GM19239 (cell line): ENCODE results near the gene MIEF1.

Source experiments
- DNase-seq: peaks from one replicate; pipeline ENCODE4 v3.0.0; 2011; ENCODE audit warnings: low spot score; ENCODE audit not compliant: insufficient read length
- FAIRE-seq: peaks from 2 replicates; lab custom pipeline; 2011; peaks lifted over from hg19 to GRCh38; lab: Jason Lieb, UNC

Gene MIEF1

DNA sequence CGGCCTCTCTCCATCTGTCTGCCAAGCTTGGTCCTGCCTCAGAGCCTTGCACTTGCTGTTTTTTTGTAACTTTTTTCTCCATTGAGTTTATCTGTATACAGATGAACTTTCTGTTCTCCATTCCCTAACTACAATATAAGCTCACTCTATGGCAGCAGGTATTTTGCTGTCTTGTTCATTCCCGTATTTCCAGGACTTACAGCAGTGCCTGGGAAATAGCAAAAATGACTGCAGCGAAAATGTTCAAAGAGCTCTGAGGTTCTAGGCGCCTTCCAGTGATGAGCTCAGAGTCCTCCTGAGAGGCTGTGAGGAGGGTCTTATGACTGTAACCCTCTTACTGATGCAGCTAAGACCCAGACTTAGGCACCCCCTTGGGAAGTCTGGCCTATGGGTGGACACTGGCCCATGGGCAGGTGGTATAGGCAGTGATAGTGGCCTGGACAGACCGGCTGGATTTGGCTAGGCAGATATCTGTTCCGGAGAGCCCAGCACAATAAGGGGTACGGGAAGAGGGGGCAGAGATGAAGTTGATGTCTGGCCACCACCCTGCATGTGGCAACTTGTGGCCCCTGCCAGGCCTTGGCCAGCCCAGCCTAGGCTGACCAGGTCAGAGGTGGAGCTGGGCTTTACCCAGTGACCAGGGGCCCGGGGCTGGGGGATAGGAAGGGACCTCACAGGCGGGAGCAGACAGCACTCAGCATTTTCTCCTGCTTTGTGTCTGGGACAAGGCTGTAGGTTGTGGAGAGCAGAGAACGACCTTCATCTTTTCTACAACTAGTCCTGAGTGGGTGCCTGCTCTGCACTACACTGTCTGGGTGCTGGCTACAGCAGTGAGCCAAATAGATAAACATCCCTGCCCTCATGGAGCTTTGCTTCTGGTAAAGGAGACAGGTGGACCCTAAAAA, 22.9 kb downstream of the MIEF1 start:
- no peak for FAIRE-seq

DNA sequence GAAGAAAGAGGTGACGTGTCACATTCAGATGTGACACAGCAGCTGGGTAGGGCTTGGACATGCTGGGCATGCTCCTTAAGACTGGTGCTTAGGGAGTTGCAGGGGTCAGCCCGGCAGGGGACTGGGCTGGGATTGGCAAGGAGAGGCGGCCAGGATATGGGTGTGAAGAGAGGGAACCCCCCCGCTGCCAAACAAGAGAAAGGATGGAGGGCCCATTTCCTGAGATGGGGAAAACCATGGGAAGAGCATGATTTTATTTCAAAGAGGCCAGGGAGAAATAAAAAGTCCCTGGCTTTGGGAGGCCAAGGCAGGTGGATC, 23.5 kb downstream of the MIEF1 start:
- DNase-seq = no peak
- FAIRE-seq = no peak

More for the DNA sequence above, 22.9 kb downstream of the MIEF1 start:
- no peak for DNase-seq

DNA sequence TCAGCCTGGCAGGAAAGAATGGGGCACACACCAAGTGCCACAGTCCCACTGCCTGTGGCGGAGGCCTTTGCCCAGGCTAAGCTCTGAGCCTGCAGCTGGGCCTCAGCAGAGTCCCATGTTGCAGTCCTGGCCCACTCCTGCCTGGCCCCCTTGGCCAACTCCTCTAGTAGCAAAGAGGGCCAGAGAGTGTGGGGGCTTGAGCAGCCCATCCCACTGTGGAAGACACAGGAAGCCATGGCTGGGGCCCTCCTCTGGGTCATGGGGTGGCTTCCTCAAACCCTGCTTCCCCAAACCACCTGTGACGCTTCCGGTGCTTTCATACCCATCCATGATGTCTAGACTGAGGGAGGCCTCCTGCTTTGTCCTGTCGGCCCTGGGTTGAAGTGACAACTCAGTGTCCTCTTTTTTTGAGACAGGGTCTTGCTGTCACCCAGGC, 24.7 kb downstream of the MIEF1 start:
- FAIRE-seq = no peak
- no peak for DNase-seq

DNA sequence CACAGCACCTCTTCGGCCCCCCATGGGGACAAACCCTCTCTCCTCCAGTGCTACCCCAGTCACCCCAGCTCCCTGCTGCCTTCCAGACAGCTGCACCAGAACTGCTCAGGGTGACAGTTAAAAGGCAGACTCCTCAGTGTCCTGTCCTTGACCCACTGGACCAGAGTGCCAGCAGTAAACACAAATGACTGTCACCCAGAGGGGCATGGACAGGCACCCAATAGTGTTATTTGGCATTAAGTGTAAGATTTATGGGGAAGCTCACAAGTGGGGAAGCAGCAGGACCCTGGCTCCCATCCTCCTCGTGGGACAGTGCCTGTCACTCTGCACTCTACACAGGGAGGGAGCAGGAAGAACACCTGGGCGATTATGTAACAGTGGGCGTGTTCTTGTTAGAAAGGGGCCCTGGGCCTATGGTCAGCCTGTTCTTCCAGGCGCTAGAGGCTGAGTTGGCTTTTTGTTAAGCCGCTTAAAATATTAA, 25.4 kb downstream of the MIEF1 start:
- DNase-seq = no peak
- peak; percentile 37 for FAIRE-seq

DNA sequence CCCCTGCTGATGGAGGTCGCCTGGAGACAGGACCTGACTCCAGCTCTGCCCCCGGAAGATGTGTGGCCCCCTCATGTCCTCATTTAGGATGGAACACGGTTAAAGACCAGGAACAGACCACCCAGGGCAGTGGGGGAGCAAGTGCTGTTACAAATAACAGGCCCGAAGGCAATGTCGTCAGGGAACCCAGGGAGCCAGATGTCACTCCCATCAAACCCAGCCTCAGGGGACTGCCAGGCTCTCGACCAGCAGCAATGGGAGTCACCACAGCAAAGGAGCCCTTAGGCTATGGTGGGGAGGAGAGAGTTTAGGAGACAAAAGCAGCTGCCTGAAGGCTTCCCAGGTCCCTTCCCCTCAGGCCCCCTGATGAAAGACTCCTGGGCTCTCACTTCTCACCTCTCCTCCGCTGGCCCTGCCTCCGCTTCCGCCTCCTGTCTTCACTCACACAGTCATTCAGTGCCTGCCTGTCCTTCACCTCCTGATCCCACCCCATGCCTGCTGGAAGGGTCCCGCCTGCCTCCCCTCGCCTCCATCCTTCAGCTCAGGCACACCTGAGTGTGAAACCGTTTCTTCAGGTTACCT, 26.1 kb downstream of the MIEF1 start:
- no peak for FAIRE-seq
- no peak for DNase-seq

DNA sequence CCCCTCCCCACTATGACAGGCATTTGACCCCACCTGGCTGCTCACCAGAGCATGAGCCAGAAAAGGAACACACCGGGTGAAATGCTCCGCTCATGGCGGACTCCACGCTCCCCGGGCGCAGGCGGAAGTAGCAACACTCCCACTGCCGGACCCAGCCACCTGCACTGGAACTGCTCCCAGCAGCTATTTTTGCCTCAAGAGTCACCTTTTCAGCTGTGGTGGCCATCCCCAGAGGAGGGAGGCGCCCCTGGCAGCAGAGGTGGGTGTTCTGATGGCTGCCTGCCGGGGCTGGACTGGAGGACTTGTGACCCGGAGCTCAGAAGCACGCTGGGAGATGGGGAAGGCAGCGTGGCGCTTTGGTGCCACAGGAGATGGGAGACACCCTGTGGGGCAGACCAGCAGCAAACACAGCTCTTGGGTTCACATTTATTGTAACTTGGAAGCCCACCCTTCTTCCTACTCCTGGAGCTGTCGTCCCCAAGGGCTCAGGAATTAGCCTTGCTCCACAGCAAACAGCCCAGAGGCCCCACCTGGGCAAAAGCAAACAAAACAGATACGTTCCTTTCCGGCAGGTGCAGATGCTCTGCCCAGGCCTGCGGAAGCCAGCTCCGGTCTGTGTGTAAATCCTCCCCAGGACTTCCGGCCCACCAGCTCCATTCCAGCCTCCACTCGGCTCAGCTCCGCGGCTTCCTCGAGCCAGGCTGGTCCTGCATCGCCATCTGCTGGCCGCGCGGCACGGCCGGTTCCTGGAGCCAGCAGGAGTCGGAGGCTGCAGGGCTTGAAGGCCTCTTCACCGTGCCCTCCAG, 26.8 kb downstream of the MIEF1 start:
- DNase-seq = peak; percentile 46
- FAIRE-seq = peak; percentile 89

DNA sequence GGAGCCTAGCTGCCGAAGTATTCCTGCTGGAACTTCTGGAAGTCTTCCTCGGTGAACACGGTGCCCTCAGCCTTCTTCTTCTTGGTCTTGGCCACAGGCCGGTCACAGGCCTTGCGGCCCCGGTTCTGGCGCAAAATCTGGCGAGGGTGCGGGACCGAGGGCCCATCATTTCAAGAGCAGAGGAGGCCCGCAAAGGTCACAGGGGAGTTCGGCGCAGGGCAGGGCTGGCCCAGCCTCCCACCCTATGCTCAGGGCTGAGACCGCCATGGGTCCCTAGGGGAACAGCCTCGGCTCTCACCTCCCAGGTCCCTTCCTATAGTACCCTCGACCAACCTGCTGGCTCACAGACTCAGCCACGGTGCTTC, 27.4 kb downstream of the MIEF1 start:
- FAIRE-seq (no peak), DNase-seq (no peak)

DNA sequence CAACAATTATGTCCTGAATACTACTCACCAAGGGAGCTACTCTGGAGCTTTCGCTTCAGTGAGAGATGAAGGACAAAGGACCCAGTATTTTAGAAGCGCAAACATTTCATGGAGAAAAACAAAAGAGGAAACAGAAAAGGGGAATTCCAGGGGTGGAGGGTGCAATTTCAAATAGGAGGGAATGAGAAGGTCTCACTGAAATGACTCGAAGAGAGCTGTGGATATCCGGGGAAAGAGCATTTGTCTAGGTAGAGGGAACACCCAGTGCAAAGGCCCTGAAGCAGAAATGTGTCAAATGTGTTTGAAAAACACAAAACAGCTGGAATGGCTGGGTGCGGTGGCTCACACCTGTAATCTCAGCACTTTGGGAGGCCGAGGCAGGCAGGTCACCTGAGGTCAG, 28.0 kb downstream of the MIEF1 start:
- no peak for FAIRE-seq
- no peak for DNase-seq

DNA sequence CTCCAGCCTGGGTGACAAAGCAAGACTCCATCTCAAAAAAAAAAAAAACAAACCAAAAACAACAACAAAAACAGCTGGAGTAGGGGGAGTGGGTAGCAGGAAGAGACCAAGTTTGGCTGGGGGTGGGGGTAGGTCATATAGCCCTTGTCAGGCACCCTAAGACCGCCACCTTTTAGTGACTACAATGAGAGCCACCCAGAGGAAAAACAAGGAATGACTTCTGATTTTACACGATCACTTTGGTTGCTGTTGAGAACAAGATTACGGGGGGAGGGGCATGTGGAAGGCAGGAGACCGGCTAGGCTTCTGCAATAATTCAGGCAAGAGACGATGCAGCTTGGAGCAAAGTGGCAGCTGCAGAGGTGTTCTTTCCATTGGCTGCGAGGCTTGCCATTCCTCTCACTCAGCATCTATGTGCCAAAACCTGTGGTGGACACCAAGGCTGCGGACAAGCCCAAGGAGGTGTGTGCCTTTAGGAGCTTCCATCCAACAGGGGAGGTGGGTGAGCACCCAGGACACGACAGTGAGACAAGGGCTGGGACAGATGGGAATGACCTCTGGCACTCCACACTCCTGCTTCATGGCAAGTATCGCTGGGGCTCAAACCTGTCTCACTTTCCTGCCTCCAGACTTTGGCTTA, 28.7 kb downstream of the MIEF1 start:
- FAIRE-seq = no peak
- DNase-seq = no peak

DNA sequence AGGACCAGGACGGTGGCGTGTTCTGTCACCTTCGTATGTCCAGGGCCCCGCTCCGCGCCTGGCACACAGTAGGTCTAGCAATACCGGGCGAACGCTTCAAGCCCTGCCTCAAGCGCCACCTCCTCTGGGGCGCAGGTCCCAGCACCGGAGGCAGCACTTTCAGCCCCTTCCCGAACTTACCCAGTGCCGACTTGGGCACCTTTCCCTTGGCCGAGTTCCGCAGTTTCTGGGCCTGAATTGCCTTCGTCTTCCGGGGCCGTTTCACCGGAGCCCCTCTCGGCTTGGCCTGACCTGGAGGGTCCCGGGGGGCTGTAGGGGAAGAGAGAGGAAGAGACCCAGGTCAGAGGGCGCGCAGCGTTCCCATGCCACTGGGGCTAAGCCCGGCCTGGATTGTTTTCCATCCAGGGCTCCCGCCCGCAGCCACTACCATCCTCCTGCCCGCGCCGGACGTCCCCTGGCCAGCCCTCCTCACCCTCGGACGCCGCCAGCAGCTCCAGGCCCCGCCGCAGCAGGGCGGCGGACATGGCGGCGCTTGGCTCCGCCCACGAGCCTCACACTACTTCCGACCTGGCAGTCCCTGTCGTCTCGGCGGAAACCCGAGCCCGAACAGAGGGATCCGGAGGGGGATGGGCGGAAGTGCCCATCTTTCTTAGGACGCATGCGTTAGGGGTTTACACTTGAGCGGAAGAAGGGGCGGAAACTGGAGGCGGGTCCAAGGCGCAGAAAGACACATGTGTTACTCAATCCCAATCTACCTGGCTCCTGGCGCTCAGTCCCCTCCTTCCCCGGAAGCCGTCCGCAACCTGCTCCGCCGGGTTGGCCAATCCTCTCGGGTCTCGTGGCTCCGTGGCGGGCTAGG, 30.4 kb downstream of the MIEF1 start, which contains the start of gene RPS19BP1:
RPS19BP1 (minus strand) TSS at position 534 of the 859 bp plus-strand sequence; CDS start at position 524, 10 bp downstream.
- DNase-seq (peak; percentile 95), FAIRE-seq (peak; percentile 100)

DNA sequence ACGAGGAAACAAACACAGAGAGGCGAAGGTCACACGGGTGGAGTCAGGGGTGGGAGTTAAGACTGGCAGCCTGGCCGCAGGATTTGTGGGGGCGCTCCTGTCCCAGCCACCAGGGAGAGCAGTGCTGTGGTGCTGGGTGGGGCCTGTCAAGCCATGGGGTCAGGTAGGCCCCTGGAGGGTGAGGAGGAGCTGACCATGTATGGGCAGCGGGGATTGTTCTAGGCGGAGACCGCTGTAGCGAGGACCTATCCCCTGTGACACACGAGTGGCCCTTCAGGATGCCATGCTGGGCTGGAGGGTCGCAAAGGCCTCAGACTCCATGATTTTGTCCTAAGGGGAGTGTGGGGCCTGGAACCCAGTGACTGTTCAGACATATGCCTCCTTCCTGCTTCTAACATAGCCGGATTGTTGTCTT, 32.0 kb downstream of the MIEF1 start:
- FAIRE-seq (no peak), DNase-seq (no peak)

DNA sequence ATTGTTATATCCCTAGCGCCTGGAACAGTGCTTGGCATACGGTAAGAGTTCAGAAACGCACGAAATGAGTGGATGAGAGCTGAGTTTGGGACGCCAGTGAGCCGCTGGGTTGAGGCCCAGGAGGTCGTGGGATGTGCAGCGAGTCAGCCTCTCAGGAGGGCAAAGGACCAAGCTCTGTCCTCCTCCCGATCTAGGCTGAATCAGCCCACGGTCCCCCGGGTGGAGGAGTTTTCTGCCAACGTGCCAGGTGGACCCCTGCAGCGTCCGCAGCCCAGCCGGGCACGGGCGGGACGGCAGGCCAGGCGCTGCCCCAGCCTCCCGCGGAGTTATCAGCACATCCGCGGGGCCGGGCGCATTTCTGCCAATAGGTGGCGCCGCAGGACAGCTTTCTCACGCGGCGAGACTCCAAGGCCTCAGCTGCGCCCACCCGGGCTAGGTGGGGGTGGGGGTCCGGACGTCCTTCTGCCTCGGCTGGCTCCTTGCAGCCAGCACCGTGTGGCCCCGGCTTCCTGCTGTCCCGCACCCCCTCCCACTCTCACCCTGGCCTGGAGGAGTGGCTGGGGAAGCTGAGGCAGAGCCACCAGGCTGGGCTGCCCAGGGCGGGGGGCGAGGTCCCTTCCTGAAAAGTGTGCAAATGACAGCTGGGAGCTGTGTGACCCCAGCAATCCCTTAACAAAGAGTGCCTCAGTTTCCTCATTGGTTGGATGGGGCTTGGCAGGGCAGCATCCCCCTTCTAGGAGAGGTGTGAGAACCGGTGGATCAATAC, 32.7 kb downstream of the MIEF1 start:
- DNase-seq (peak; percentile 82), FAIRE-seq (peak; percentile 57)

DNA sequence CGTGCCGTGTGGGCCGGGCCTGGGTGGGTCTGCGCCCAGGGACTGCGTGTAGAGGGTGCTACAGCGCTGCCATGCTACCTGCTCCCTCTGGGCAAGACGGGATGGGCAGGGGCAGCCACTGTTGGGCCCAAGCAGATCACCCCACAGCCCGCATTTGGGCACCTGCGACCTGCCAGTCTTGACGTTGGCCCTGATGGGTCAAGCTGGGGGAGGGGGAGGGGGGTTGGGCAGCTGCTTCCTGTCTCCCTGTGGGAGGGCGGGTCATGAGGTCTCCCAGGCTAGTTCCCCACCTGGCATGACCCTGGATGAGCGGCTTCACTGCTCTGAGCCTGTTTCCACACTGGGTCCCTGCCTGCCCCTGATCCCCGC, 33.3 kb downstream of the MIEF1 start:
- DNase-seq = no peak
- FAIRE-seq = no peak

DNA sequence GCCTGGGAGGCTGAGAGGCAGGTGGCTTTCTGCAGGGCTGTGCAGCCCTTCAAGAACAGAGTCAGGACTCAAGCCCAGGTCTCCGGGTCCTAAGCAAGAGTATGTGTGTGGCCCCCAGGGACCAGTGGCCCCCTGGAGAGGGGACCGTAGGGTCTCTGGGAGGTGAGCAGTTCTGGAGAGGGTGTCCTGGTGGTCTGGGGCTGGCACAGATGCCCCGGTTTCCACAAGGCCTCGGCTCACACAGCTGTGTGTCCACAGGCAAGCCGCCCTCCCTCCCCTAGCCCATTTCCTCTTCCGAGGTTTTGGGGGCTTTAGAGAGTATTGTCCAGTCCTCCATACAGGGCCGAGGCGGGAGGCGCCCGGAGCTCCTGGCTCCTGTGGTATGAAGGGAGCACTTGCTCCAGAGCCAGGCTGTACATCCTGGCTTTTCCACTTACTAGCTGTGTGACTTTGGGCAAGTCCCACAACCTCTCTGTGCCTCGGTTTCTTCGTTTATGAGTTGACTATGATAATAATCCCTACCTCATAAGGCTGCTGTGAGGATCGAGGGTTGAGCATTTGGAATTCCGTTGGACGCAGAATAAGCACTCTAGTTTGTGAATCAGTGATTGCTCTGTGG, 33.9 kb downstream of the MIEF1 start:
- no peak for DNase-seq
- FAIRE-seq = no peak

DNA sequence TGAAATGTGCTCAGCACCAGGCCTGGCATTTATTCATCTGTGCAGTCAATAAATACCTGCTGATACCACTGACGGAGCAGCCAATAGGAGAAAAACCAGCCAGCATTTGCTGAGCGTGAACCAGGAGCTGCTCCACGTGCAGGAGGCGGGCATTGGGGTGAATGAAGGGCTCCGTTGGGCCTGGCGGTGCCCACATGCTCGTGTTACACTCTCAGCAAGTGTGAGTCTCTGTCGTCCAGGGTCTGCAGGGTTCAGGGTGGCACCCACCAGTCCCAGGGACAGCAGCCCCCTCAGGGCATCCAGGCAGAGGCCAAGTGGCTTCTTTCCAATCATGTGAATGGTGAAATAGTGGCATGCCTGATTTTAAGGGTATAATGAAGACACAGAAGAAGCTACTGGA, 34.6 kb downstream of the MIEF1 start:
- no peak for FAIRE-seq
- no peak for DNase-seq

DNA sequence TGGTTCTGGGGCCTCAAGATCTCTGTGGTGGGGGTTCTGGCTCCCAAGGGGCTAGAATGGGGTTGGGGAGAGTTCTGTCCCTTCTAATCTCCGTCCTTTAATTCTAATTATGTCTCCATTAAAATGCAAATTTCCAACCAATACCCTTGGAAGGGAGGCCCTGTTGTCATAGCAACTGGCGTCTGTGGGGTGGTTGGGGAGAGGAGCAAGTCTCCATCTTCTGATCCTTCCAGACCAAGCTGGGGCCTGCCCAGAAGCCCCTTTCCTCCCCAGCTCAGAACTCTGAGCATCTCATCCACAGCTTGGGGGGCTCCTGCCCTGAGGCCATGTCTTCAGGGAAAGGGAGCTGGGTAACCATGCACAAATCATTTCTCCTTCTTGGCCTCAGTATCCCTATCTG, 35.9 kb downstream of the MIEF1 start:
- FAIRE-seq = no peak

DNA sequence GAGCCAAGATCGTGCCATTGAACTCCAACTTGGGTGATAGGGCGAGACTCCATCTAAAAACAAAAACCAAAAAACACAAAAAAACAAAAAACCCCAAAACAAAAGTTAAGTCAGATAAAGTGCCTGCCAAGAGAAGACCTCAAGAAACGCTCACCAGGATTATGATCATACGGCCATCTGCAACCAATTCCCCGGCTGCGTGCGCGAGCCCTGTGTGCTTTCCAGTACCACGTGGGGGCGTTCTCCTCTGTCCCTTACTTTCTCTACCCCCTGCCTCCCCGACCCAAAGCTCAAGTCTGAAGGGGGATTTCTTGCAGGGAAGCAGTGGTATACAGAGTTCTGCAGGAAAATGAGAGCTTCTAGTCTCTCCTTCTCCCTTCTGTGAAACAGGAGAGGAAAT, 41.0 kb downstream of the MIEF1 start:
- no peak for FAIRE-seq
- DNase-seq = no peak

More for the DNA sequence above, 35.9 kb downstream of the MIEF1 start:
- DNase-seq = no peak
